ENCODE results near the gene MAP2K5.

- TF ChIP-seq, protein P1, sequence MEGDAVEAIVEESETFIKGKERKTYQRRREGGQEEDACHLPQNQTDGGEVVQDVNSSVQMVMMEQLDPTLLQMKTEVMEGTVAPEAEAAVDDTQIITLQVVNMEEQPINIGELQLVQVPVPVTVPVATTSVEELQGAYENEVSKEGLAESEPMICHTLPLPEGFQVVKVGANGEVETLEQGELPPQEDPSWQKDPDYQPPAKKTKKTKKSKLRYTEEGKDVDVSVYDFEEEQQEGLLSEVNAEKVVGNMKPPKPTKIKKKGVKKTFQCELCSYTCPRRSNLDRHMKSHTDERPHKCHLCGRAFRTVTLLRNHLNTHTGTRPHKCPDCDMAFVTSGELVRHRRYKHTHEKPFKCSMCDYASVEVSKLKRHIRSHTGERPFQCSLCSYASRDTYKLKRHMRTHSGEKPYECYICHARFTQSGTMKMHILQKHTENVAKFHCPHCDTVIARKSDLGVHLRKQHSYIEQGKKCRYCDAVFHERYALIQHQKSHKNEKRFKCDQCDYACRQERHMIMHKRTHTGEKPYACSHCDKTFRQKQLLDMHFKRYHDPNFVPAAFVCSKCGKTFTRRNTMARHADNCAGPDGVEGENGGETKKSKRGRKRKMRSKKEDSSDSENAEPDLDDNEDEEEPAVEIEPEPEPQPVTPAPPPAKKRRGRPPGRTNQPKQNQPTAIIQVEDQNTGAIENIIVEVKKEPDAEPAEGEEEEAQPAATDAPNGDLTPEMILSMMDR (IDR thresholded peaks at IDR 0.05) = no peak
- TF ChIP-seq POLR2A (IDR thresholded peaks at IDR 0.05) = no peak
These were observed 290.6 kb downstream of the MAP2K5 start for GRCh38 chr15:67832897-67833709.
